PFSK-1 (cell line): ENCODE results near the gene GDF7.

Experiments
- FOXP2 ChIP-seq: optimal IDR thresholded peaks from 2 replicates; pipeline ENCODE3; 2011; ENCODE audit warnings: borderline replicate concordance, control low read depth, inconsistent platforms; ENCODE audit not compliant: insufficient read depth; ENCODE audit errors: extremely low read length, extremely low read depth
- POLR2AphosphoS5 ChIP-seq: IDR thresholded peaks from 2 replicates; pipeline ENCODE4 v1.6.1; 2012; ENCODE audit warnings: low read depth, mild to moderate bottlenecking, control low read depth, low read length, moderate library complexity
- SIN3A ChIP-seq: IDR thresholded peaks from 2 replicates; pipeline ENCODE4 v1.6.1; 2012; ENCODE audit warnings: mild to moderate bottlenecking, low read length, moderate library complexity, borderline replicate concordance; ENCODE audit not compliant: insufficient read depth
- TAF1 ChIP-seq: IDR thresholded peaks from 2 replicates; pipeline ENCODE4 v1.6.1; 2012; ENCODE audit warnings: low read length, control low read depth, borderline replicate concordance; ENCODE audit not compliant: insufficient read depth
- TF ChIP-seq, protein P1 (sequence below), 2 experiments: IDR thresholded peaks; 2 replicates each; pipeline versions ENCODE4 v1.6.1 to v1.8.0; 2011 to 2012; ENCODE audit warnings: low read depth in 2 of 2, low read length in 2 of 2, control low read depth in 1 of 2, inconsistent platforms in 1 of 2, mild to moderate bottlenecking in 1 of 2, moderate library complexity in 1 of 2; ENCODE audit not compliant: insufficient read depth in 1 of 2

GDF7 gene

GRCh38 chr2:20638646-20639430, 28.1 kb upstream of the GDF7 start:
- no peak for TF ChIP-seq POLR2AphosphoS5
- TF ChIP-seq TAF1, result no peak
- TF ChIP-seq, protein P1, sequence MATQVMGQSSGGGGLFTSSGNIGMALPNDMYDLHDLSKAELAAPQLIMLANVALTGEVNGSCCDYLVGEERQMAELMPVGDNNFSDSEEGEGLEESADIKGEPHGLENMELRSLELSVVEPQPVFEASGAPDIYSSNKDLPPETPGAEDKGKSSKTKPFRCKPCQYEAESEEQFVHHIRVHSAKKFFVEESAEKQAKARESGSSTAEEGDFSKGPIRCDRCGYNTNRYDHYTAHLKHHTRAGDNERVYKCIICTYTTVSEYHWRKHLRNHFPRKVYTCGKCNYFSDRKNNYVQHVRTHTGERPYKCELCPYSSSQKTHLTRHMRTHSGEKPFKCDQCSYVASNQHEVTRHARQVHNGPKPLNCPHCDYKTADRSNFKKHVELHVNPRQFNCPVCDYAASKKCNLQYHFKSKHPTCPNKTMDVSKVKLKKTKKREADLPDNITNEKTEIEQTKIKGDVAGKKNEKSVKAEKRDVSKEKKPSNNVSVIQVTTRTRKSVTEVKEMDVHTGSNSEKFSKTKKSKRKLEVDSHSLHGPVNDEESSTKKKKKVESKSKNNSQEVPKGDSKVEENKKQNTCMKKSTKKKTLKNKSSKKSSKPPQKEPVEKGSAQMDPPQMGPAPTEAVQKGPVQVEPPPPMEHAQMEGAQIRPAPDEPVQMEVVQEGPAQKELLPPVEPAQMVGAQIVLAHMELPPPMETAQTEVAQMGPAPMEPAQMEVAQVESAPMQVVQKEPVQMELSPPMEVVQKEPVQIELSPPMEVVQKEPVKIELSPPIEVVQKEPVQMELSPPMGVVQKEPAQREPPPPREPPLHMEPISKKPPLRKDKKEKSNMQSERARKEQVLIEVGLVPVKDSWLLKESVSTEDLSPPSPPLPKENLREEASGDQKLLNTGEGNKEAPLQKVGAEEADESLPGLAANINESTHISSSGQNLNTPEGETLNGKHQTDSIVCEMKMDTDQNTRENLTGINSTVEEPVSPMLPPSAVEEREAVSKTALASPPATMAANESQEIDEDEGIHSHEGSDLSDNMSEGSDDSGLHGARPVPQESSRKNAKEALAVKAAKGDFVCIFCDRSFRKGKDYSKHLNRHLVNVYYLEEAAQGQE (IDR thresholded peaks at IDR 0.05; ENCODE audit: insufficient read depth in 1 of 2, low read depth in 2 of 2, low read length in 2 of 2), result no peak
- TF ChIP-seq FOXP2, result no peak
- TF ChIP-seq SIN3A, result no peak

- TF ChIP-seq POLR2AphosphoS5, result no peak
- TF ChIP-seq TAF1, result no peak
- no peak for TF ChIP-seq SIN3A
- no peak for TF ChIP-seq FOXP2
- TF ChIP-seq, protein P1 (IDR thresholded peaks at IDR 0.05; ENCODE audit: insufficient read depth in 1 of 2, low read depth in 2 of 2, low read length in 2 of 2), result no peak
These were observed 26.4 kb upstream of the GDF7 start for GRCh38 chr2:20640411-20641122.

DNA sequence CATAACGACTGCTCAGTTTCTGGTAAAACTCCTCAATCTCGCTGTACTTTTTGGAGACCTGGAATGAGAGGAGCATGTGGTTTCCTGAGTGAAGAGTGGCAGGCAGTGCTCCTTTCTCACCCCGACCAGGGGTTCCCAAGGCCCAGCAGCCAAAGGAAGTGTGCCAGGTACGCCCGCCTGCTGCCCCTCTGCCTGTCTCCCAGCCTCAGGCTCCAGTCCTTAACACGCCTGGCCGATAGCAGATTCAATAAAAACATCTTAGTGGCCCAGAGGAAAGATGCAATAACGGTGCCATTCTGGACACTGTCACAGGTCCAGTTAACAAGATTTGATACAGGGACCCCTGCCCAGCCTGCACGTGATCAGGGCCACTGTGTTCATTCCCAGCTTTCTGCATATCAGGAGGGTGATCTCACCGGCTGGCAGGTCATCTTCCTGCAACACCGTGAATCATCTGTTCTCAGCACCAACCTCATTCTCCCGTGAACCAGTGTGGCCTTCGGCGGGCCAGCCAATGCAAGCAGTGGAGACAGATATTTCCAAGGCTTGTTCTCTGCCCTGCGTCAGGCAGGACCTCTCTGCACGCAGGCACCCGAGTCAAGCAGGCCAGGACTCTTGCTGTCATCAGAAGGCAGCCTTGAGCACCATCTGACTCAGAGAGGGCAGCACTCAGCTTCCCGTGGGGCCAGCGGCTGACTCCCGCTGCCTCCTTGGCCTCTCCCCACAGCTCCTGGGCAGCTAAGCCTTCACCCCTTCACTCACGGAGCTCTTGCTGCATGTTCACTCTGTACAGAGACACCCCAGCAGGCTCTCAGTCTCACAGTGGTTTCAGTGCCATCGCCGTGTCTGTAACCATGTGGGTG, 25.6 kb upstream of the GDF7 start:
- no peak for TF ChIP-seq POLR2AphosphoS5
- no peak for TF ChIP-seq FOXP2
- TF ChIP-seq, protein P1 (IDR thresholded peaks at IDR 0.05; ENCODE audit: insufficient read depth in 1 of 2, low read depth in 2 of 2, low read length in 2 of 2), result no peak
- TF ChIP-seq TAF1, result no peak
- no peak for TF ChIP-seq SIN3A

GRCh38 chr2:20642055-20642971, 24.6 kb upstream of the GDF7 start:
- TF ChIP-seq FOXP2 (no peak), TAF1 (no peak), POLR2AphosphoS5 (no peak), SIN3A (no peak)
- TF ChIP-seq, protein P1 (IDR thresholded peaks at IDR 0.05; ENCODE audit: insufficient read depth in 1 of 2, low read depth in 2 of 2, low read length in 2 of 2), result no peak
